HG03066 (cell line): ENCODE measurements around the gene UTS2R.
A peak's percentile ranks its signal among the peaks of the same experiment; 100 is the strongest.
"Not testable (repeated sequence)": the region's sequence is repeated elsewhere in the genome, so short reads cannot be mapped to it uniquely, and the experiment has no call there.

ENCODE experiments used
- ATAC-seq: cut with Tn5 transposase; IDR thresholded peaks from one replicate; pipeline ENCODE4 v1.9.1; 2021; ENCODE audit warnings: low read depth; ENCODE audit not compliant: unreplicated experiment

The UTS2R gene

GRCh38 chr17:82351254-82351712, 20.3 kb upstream of the UTS2R start:
- peak; percentile 54 for ATAC-seq

- ATAC-seq: no peak
Measured at GRCh38 chr17:82351713-82352488, 19.7 kb upstream of the UTS2R start.

GRCh38 chr17:82353484-82353883, 18.1 kb upstream of the UTS2R start:
- no peak for ATAC-seq

GRCh38 chr17:82354804-82355308, 16.7 kb upstream of the UTS2R start:
- ATAC-seq: no peak

- no peak for ATAC-seq
Measured at GRCh38 chr17:82355770-82356427, 15.7 kb upstream of the UTS2R start.

GRCh38 chr17:82356845-82357355, 14.7 kb upstream of the UTS2R start:
- ATAC-seq: no peak

- ATAC-seq: no peak
Measured at GRCh38 chr17:82357394-82357793, 14.2 kb upstream of the UTS2R start.

- no peak for ATAC-seq
Measured at GRCh38 chr17:82358465-82359350, 12.9 kb upstream of the UTS2R start, which contains the start of gene TEX19. TEX19 (plus strand) TSS chr17:82359247; CDS start chr17:82362151, 2,904 bp downstream.

GRCh38 chr17:82359451-82360074, 12.0 kb upstream of the UTS2R start:
- not testable (repeated sequence) for ATAC-seq

- ATAC-seq: no peak
Measured at GRCh38 chr17:82361885-82362633, 9.5 kb upstream of the UTS2R start.

GRCh38 chr17:82365606-82366295, 5.8 kb upstream of the UTS2R start:
- ATAC-seq: no peak

- no peak for ATAC-seq
Measured at GRCh38 chr17:82366749-82367148, 4.8 kb upstream of the UTS2R start.

GRCh38 chr17:82367724-82368524, 3.6 kb upstream of the UTS2R start:
- ATAC-seq: no peak

- ATAC-seq: no peak
Measured at GRCh38 chr17:82369211-82369610, 2.4 kb upstream of the UTS2R start.

GRCh38 chr17:82370471-82371332, 863 bp upstream of the UTS2R start:
- no peak for ATAC-seq

- ATAC-seq: no peak
Measured at GRCh38 chr17:82372249-82373071, 895 bp downstream of the UTS2R start.
